NCI-H2171 (cell line): ENCODE results near the gene GCDH.

Experiments used
- DNase-seq: peaks from one replicate; lab custom pipeline; 2025; lab: John Stamatoyannopoulos, UW

GCDH gene

DNA sequence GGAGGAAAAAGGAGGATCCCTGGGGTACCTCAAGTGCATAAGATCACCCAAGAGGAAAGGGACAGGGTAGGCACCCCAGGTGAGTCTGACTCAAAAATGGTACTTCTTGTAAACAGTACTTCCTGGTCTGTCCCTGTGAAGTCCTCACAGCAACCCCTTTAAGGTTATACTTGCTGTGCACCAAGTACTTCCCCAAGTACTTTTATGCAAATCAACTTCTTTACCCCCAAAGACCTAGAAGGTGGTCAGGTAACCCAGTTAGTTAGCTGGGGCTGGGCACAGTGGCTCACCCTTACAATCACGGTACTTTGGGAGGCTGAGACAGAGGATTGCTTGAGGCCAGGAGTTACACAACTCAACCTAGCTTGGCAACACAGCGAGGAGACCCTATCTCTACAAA is 49.9 kb downstream of the GCDH start:
- no peak for DNase-seq

DNA sequence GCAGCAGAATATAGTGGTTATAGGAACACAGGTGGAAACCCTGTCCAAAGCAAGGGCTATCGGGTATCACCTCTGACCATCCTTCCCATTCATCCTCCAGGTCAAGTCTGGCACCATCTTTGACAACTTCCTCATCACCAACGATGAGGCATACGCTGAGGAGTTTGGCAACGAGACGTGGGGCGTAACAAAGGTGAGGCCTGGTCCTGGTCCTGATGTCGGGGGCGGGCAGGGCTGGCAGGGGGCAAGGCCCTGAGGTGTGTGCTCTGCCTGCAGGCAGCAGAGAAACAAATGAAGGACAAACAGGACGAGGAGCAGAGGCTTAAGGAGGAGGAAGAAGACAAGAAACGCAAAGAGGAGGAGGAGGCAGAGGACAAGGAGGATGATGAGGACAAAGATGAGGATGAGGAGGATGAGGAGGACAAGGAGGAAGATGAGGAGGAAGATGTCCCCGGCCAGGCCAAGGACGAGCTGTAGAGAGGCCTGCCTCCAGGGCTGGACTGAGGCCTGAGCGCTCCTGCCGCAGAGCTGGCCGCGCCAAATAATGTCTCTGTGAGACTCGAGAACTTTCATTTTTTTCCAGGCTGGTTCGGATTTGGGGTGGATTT is 52.6 kb downstream of the GCDH start:
- no peak for DNase-seq

DNA sequence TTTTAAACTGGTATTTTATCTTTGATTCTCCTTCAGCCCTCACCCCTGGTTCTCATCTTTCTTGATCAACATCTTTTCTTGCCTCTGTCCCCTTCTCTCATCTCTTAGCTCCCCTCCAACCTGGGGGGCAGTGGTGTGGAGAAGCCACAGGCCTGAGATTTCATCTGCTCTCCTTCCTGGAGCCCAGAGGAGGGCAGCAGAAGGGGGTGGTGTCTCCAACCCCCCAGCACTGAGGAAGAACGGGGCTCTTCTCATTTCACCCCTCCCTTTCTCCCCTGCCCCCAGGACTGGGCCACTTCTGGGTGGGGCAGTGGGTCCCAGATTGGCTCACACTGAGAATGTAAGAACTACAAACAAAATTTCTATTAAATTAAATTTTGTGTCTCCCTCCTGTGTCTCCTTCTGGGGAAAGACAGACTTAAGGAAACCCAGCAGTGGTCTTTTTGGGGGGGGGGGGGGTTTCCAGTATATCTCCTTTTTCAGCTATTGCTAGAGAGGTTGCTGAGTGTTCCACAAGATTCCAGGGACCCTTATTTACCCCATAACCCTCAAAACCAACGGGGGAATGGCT is 53.2 kb downstream of the GCDH start:
- DNase-seq: no peak

DNA sequence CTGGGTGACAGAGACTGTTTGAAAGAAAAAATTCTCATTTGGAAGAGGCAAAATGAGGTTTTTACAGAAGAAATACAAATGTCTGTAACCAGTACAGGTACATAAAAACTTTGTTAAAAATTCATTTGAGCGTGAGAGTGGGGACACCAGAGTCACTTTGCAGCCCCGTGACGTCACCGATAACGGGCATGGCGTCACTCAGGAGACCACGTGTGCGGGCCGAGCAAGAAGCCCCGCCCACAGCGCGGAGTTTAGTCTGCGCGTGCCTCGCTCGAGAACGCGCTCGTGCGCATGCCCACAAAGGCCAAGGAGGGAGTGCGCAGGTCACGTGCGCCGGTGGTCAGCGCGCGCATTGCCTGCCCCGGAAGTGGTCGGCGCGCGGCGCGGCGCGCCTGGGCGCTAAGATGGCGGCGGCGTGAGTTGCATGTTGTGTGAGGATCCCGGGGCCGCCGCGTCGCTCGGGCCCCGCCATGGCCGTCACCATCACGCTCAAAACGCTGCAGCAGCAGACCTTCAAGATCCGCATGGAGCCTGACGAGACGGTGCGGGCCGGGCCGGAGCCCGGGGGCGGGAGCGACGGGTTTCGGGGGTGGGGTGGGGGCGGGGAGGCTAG is 54.6 kb downstream of the GCDH start, which contains the start of gene RAD23A:
Gene RAD23A, plus strand, starts transcription at position 384 of the 613 bp plus-strand sequence. Its CDS starts 87 bp downstream, at position 471.
- DNase-seq: peak; percentile 99

DNA sequence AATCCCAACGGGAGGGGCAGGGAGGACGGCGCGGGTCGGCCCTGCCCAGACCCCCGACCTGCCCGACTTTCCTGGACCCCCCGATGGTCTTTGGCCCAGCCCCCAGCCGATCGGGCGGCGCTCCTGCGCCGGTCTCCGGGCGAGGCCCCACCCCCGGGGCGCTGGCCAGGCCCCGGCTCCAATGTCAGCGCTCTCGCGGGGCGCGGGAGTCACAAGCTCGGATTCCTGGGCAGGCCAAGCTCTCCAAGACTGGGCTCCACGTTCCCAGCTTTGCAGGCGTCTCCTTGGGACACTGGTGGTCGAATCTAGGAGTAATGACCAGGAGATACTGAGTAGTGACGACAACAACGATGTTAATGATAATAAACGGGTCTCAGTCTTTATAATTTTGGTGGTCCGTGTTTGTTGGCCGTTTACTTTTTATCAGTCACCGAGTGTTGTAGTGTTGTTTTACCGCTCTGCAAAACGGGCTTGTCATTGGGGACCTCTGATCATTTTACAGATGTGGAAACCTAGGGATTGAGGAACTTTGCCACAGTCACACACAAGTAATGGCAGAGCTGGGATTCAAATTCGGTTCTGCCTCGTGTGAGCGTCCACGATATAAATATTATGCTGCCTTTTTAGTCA is 55.2 kb downstream of the GCDH start:
- no peak for DNase-seq

GRCh38 chr19:12946731-12947496 is 56.0 kb downstream of the GCDH start:
- no peak for DNase-seq

GRCh38 chr19:12947702-12948611 is 57.0 kb downstream of the GCDH start:
- DNase-seq: no peak

GRCh38 chr19:12948612-12949362 is 57.8 kb downstream of the GCDH start:
- DNase-seq: no peak
